ENCODE results near the gene SKOR1.
A peak's percentile ranks its signal among the peaks of the same experiment; 100 is the strongest.

- no peak for TF ChIP-seq YY1 (IDR thresholded peaks at IDR 0.05; ENCODE audit: insufficient read depth, insufficient read length)
- no peak for TF ChIP-seq ZNF274 (IDR thresholded peaks at IDR 0.05; ENCODE audit: low read depth, low read length)
- TF ChIP-seq SUZ12 (IDR thresholded peaks at IDR 0.05; ENCODE audit: extremely low read depth, insufficient read depth, insufficient read length) = peak; percentile 20
These were observed 10.2 kb downstream of the SKOR1 start for GRCh38 chr15:67835297-67836133.
